Right forelimb (tissue), 1 donor: ENCODE results near the gene STON1.
"Not testable (repeated sequence)": the region's sequence is repeated elsewhere in the genome, so short reads cannot be mapped to it uniquely, and the experiment has no call there.

Experiments
- DNase-seq: peaks from one replicate; pipeline ENCODE4 v3.0.0-alpha.2; 2018

STON1 gene

DNA sequence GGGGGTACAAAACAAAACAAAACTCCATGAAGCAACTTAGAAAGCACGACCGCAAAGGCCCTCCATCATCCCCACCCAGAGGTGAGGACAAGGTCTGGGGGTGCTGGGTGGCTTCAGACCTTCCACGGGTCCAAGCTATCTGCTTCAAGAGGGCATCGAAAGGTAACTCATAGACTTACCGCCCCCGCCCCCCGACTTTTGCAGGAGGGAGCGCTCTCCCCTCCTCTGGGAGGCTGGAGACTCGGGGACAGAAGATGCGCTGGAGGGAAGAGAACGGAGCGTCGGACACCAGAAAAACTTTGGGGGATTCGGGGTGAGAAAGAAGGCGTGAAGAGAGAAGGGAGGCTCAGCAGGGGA lies 300 bp upstream of the STON1 start:
- DNase-seq: no peak

DNA sequence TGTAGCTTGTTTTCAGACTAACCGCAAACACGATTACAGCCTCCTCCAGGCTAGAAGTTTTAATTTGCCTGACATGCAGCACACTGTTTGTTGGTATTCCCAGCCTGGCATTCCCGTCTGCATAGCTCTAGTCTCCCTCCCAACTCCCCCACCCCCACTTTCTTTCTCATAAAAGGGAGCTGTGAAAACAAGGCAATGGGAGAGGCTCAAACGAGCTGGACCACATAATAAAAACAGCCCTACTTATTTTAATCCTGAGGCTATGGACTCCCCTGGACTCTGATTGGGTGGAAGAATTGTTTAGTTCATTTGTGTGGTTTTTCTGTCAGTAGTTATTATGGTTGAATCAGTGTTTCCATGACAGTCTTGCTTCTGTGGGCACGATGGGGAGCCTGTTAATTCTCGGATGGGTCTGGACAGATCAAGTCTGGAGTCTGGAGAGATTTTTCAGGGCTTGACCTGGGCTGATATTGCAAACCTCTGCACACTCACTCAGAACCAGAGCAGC lies 1.2 kb downstream of the STON1 start:
- peak; percentile 69 for DNase-seq

DNA sequence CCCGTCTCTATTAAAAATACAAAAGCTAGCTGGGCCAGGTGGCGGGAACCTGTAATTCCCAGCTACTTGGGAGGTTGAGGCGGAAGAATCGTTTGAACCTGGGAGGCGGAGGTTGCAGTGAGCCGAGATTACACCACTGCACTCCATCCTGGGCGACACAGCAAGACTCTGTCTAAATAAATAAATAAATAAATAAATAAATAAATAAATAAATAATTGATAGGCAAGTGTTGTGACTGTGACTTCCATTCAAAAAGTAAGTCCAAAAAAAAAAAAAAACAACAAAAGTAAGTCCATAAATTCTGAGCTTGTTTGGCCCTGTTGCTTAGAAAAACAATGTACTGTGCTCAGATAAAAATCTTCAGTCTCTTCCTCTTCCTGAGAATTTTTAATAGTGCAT lies 2.2 kb downstream of the STON1 start:
- no peak for DNase-seq

DNA sequence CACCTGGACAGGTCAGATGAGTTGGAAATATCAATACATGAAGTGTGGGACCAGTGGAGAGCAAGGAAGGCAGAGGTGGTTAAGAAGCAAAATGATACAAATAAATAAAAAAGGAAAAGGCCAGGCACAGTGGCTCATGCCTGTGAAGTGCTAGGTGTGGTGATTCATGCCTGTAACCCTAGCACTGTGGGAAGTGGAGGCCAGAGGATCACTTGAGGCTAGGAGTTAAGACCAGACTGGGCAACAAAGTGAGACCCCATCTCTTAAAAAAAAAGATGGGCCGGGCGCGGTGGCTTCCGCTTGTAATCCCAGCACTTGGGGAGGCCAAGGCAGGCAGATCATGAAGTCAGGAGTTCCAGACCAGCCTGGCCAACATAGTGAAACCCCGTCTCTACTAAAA lies 2.9 kb downstream of the STON1 start:
- DNase-seq: no peak

DNA sequence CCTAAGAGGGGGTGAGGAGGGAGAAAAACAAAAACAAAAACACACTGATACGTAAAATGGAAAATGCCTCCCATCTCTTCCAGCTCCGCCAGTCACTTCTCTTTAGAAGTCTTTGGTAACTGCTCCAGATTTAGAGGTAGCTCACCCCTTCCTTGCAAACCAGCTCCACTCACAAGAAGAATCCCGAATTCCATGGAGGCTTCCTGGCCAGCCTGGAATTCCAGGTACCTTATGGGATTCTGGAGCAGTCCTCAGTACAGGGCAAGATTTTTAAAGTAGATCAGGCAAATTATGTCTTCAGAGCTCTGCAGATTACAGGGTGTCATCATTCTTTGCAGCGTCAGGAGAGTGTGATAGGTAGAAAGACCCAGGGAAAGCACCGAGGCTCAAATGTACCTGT lies 4.8 kb downstream of the STON1 start:
- no peak for DNase-seq

DNA sequence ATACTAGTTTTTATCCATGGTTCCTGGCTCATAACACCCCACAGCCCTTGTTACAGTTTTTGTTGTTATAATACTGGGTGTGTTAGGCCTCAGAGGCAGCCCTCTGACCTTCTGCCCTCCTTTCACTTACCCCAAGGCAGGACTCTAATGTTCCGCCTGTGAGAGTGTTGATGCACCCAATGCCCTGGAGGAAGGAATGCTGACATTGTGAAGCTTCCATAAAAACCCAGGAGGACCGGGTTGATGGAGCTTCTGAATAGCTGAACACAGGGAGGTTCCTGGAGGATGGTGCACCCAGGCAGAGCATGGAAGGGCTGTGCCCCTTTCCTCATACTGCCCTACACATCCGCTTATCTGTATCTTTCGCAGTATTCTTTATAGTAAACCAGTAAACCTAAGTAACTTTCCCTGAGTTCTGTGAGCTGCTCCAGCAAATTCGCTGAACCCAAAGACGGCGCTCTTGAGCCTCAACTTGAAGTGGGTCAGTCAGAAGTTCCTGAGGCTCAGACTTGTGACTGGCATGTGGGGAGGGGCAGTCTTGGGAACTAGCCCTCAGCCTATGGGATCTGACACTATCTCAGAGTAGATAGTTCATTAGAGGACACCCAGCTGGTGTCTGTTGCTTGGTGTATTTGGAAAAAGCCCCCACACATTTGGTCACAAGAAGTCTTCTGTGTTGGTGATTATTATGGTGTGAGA lies 10.4 kb downstream of the STON1 start:
- no peak for DNase-seq

DNA sequence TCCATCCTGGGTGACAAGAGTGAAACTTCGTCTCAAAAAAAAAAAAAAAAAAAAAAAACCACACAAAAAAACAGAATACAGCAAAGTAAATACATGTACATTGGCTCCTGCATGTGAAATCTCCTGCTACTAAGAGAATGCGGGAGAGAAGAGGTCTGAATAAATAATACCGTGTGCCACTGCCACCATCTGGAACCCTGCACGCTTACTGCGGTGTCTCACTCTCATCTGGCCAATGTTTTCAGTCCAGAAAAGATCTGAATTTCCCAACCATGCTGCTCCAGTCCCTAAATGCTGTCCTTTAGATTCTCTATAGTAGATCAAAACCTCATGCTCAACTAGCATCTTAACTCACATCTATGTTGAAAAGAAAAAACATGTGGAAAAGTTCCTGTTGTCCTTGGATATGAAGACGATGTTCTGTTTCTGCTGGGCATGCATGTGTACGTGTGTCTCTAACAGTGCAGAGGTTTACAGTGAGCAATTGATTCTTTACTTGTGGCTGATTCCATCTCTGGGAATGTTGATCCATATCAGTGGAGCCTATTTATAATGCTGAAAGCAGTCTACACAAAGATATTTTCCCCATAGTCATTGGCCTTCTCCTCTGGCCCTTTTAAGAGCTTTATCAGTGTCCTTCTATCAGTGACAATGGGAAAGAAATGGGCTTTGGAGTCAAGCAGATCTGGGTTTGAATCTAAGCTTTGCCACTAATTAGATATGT lies 11.9 kb downstream of the STON1 start:
- DNase-seq: no peak

DNA sequence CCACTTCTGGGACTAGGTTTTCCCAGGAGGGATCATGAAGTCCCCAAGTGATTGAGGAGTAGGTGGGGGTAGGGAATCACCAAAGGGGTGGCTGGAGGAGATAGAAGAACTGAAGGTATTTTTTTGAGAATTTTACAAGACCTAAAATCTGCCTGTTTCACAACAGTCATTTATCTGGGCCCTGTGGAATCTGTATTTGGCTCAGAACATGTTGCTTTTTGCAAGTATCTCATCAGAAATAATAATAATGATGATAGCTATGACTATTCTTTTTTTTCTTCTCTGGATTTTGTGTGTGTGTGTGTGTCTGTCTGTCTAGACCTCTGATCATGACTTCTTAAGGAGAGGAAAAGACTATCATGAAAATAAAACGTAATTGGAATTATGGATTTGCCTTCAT lies 13.9 kb downstream of the STON1 start:
- no peak for DNase-seq

DNA sequence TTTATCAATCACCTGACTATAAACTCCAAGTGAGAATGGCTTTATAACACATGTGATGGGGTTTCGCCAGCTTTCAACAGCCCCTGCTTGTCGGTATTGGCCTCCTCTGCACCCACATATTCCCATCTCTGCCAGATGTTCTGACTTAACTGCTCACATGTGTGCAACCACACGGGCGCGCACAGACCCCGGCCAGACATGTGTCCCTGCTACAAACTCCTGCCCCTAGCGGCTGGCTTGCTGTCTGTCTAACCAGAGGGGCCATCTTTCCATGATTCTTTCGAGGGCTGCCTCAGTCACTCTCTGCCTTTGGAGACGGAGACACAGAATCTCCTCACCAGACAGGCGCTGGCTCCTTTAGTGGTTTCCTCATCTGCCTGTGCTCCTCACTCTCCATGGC lies 15.3 kb downstream of the STON1 start:
- no peak for DNase-seq

DNA sequence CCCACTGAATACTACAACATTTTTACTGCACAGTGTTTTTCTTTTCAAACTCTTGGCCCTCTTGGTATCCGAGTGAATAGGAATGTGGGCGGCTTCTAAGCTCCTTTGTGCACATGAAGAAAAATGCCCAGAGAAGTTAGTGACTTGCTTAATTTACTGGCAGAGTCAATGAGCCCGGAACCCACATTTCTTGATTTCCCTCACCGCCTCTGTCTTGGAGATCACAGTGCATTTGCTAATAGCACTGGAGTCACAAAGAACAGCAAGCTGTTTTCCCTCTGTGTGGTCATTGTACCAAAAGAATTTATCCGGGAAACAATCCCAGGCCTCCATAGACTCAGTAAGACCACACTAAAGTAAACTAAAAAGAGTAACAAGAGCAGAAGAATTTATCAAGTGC lies 18.9 kb downstream of the STON1 start:
- DNase-seq: no peak

DNA sequence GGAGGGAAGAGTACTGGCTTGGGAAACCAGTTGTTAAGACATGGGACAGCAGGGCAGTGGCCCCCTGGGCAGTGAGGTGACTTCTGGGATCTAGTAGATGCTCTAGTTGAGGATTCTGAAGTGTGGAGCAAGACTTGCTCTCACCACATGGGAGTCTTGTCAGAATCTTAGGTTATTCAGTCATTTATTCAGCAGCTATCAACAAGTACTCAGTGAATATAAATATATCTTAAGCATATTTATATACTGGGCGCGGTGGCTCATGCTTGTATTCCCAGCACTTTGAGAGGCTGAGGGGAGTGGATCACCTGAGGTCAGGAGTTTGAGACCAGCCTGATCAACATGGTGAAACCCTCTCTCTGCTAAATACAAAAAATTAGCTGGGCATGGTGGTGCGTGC lies 20.0 kb downstream of the STON1 start:
- no peak for DNase-seq

DNA sequence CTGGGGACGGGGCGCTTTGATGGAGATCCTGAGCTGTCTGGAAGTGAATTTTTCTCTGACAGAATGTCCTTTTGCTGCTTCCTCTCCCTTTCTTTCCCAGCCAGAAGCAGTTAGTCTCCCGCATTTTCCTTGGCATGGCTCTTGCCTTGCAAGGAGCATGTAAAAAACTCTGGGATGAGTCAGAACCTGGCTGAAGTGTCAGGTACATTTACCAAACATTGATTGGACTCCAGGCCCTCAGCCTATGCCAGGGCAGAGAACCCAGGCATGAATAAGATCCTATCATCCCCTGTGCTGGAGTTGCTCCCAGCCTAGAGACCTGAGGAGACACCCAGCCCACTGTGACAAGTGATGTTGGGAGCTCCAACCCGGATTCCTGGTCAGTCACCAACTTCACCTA lies 21.6 kb downstream of the STON1 start:
- DNase-seq: no peak

DNA sequence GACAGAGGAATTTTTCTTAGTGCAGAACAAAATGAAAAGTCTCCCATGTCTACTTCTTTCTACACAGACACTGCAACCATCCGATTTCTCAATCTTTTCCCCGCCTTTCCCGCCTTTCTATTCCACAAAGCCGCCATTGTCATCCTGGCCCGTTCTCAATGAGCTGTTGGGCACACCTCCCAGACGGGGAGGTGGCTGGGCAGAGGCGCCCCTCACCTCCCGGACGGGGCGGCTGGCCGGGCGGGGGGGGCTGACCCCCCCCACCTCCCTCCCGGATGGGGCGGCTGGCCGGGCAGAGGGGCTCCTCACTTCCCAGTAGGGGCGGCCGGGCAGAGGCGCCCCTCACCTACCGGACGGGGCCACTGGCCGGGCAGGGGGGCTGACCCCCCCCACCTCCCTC lies 25.1 kb downstream of the STON1 start:
- DNase-seq: not testable (repeated sequence)

DNA sequence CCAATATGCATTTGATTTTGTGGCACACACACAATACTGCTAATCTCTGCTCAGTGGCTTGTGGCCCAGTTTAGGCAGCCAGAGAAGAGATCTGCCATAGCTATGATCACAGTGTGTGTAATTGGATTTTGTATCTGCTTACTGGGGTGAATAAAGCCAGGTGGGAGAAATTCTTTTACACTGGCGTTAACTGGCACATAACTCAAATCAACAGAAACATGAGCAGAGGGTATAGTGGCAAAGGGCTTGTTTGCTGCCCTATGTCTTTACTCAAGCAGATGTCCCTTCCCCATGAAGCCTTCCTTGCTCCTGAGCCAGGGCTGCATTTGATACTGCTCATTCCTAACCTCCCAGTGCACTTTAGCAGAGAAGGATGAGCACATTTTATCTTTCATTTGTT lies 28.5 kb downstream of the STON1 start:
- DNase-seq: no peak

DNA sequence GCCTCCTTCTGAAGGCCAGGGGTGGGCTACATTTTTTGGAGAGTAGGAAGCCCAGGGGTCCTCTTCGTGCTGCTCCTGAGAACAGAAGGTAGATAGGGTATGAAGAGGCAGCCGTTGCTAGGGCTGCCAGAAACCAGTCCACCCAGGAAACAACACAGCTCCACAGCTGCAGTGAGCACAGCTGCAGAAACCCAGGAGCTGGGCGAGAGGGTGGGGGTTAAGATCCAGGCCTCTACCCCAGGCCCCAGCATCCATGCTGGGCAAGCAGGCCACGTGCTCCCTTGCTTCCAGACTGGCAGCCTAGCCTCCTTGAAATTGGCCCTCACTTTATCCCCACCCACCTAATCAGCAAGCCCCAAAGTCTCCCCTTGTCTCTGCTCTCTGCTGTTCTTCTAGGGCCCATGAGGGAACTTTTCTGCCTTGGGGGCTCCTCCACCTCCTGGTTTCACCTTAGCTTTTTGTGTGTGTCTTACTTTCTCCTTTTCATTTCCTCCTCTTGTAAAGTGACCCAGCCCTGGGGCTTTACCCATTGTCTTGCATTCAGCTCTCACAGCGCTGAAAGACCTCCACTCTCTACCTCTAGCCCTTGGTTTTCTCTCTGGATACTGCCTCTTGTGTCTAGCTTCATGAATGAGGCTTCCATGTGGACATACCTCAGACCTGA lies 30.7 kb downstream of the STON1 start:
- DNase-seq: no peak

DNA sequence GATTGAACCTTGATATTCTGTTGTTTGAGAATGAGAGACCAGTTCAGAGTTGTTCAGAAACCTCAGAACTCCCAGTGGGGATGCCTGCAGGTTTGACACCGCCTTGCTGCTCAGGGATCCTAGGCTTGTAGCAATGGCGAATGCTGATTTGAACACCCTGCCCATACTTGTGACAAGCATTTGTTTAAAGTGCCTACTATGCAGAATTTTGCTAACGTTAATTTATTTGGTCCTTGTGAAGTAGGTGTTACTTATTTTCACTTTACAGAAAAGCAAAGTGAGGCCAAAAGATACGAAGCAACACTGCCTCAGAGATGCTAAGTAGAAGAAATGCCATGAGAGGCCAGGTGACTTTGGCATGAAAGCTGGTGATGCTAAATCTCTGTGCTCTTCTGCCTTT lies 32.3 kb downstream of the STON1 start:
- DNase-seq: no peak

DNA sequence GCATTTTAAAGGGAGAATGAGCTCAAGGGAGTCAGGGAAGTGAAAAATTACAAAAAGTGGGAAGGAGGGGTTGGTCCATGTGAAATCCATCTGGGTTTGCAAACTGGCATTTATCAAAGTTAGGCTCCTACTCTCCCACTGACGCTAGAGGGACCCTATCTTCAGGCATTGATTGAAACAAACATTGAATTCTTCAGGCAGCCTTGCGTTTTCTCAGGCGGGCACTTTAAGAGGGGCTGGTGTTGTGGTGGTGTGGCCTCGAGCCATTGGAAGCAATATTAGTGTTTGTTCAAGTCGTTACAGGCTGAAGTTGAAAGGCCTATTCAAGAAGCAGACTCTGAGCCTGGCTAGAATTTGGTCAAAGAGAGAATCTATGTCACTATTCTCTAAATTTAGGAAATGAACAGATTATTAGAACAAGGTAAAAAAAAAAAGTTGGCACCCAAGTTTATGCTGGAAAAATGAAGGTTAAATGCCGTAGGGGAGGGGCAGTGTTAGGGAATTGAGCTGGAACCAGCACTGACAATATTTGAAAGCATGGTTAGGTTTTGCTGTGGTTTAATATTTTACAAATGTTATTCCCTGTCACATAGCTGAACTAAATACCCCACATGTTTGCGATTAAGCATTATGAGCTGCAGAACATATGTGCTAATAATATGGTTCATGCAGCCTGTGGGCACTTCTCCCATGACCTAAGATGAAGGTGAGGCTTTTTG lies 36.8 kb downstream of the STON1 start:
- DNase-seq: no peak

DNA sequence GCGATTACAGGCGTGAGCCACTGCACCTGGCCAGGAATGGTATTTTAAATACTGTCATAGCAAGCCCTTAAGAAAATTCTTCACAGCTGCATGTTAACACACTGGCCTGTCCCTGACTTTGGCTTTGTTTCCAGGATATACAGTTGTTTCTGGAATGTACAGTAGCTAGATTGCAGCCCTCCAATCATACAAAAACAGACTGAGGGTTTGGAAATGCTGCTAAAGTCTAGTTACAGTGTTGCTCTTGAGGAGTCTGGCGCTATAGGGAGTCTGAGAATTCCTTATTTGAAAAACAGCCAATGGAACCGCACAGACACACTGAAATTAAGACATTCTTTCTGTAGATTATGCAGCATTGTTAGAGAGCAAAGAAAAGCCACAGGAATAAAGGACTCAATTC lies 37.7 kb downstream of the STON1 start:
- no peak for DNase-seq

DNA sequence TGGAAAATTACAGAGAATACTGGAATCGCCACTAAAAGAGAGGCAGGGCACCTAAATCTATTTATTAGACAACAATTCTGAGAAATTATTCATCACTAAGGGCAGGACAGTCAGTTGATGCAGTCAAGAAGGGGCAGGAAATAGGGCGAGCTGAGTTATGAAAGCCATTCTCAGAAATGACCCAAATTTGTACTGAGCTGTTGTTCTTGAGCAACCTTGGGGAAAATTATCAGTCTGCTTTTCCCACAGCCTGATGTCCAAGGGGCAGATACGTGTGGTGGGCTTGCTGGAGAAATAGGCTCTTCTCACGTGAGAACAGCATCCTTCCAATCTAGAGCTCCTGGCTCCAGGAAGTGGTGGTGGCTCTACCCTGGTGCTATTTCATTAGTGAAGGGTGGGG lies 38.6 kb downstream of the STON1 start:
- no peak for DNase-seq

DNA sequence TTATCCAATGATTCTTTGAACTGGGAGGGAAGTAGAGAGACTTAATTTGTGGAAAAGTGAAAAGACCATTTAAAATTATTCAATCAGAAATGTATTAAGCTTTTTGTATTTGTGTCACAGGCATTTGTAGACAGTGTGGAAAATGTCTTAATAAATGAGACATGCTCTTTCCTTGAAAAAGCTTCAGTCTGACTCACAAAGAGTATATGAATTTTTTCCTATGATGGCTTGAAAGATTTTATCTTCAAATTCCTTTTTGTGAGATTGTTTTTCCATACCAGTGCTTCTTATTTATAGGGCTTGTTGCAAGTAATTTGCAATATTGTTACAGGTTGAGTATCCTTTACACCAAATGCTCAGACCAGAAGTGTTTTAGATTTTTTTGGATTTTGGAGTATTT lies 39.5 kb downstream of the STON1 start:
- DNase-seq: no peak

DNA sequence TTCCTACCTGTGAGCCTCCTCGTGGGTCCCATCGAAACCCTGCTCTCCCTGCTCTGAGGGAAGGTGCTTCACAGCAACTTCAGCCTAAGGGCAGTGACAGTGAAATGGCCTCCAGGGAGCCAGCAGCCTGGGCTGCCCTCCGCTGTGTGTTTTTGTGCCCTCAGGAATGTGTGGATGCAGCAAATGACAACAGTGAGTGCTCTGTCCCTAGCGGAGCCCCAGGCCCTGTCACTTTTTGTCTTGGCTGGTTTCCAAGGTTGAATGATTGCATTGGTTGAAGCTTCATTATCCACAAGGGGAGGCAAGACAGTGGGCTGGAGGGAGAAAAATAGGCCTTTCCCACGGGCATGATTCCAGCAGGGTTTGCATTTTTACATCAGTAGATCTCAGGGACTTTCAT lies 42.9 kb downstream of the STON1 start:
- DNase-seq: no peak

DNA sequence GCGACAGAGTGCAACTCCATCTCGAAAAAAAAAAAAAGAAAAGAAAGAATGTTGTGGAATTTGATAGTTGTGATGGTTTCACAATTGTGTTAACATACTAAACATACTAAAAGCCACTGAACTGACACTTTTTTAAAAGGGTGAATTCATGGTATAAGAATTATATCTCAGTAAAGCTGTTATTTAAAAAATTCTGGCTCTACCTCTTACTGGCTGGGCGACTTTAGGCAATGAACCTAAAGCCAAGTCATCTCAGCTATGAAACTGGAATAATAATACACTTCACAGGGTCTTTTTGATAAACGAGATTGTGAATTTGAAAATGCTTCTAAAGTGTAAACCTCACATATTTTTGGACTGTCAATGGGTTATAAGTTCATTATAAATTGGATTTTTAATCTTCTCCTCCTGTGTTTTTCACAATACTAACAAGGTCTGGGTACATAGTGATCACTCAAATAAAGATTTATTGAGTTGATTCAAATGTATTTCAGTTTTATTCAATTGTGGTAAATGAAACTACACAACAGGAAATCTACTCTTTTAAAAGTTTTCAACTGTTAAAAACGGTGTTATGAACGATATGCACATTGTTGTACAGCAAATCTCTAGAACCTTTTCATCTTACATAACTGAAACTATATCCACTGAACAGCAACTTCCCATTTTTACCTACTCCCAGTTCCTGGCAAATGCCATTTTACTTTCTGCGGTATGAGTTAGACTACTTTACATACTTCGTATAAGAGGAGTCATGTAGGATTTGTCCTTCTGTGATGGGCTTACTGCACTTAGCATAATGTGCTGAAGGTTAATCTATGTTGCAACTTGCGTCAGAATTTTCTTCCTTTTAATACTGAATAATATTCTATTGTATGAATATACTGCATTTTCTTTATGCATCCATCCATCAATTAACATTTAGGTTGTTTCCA lies 44.7 kb downstream of the STON1 start:
- no peak for DNase-seq
